Sigmoid colon (tissue), 4 donors: ENCODE results near the gene PRAC1.

Experiments
- CTCF ChIP-seq, 4 experiments: fragments of 450-650 bp in 3 of 4; fragments of 200-600 bp in 1 of 4; IDR thresholded peaks; one replicate each; pipeline ENCODE4 v1.5.1; 2016 to 2019; ENCODE audit warnings: antibody characterized with exemption in 4 of 4, mild to moderate bottlenecking in 3 of 4, moderate library complexity in 2 of 4
- POLR2A ChIP-seq, 2 donors: fragments of 450-650 bp; IDR thresholded peaks; one replicate each; pipeline ENCODE4 v1.6.1; 2016; ENCODE audit warnings: antibody characterized with exemption in 2 of 2, mild to moderate bottlenecking in 2 of 2, moderate library complexity in 2 of 2
- POLR2AphosphoS5 ChIP-seq, 4 donors: sonication (generic); formaldehyde crosslinking; IDR thresholded peaks; one replicate each; pipeline ENCODE4 v1.6.1; 2017; ENCODE audit warnings: antibody characterized with exemption in 4 of 4

GRCh38 chr17:48751172-48751571 lies 28.9 kb upstream of the PRAC1 start:
- TF ChIP-seq CTCF (IDR thresholded peaks at IDR 0.05) (no peak), POLR2A (IDR thresholded peaks at IDR 0.05) (no peak), POLR2AphosphoS5 (IDR thresholded peaks at IDR 0.05) (no peak)
